ENCODE measurements around the gene ARAP2. TPM values are rescaled to one million over a fixed set of nuclear protein-coding genes. Genes with fewer than 3 reads are reported as not detected.

ARAP2 gene
- total RNA-seq, 1 donor from 2014 or later: 52.8 TPM

- DNase-seq (ENCODE audit: extremely low spot score in 2 of 2): no peak
- no peak overlapping the region for H3K27ac ChIP-seq
- H3K4me3 ChIP-seq: no peak overlapping the region
- H3K4me1 ChIP-seq: no peaks in the 10 kb centered on the region
- no peaks in the 10 kb centered on the region for H3K27me3 ChIP-seq
- intact Hi-C loops (cut with DNase I): no loop called here
- H3K36me3 ChIP-seq: no peaks in the 10 kb centered on the region
- H3K9me3 ChIP-seq: no peaks in the 10 kb centered on the region
- TF ChIP-seq, protein P1, sequence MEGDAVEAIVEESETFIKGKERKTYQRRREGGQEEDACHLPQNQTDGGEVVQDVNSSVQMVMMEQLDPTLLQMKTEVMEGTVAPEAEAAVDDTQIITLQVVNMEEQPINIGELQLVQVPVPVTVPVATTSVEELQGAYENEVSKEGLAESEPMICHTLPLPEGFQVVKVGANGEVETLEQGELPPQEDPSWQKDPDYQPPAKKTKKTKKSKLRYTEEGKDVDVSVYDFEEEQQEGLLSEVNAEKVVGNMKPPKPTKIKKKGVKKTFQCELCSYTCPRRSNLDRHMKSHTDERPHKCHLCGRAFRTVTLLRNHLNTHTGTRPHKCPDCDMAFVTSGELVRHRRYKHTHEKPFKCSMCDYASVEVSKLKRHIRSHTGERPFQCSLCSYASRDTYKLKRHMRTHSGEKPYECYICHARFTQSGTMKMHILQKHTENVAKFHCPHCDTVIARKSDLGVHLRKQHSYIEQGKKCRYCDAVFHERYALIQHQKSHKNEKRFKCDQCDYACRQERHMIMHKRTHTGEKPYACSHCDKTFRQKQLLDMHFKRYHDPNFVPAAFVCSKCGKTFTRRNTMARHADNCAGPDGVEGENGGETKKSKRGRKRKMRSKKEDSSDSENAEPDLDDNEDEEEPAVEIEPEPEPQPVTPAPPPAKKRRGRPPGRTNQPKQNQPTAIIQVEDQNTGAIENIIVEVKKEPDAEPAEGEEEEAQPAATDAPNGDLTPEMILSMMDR (IDR thresholded peaks at IDR 0.05): no peak
- peak in 1 of 2 donors; percentile 55 for TF ChIP-seq POLR2AphosphoS5 (IDR thresholded peaks at IDR 0.05; ENCODE audit: insufficient read depth in 1 of 2, low read depth in 1 of 2)
Measured at GRCh38 chr4:36273276-36273675, 29.0 kb upstream of the ARAP2 start.

DNA sequence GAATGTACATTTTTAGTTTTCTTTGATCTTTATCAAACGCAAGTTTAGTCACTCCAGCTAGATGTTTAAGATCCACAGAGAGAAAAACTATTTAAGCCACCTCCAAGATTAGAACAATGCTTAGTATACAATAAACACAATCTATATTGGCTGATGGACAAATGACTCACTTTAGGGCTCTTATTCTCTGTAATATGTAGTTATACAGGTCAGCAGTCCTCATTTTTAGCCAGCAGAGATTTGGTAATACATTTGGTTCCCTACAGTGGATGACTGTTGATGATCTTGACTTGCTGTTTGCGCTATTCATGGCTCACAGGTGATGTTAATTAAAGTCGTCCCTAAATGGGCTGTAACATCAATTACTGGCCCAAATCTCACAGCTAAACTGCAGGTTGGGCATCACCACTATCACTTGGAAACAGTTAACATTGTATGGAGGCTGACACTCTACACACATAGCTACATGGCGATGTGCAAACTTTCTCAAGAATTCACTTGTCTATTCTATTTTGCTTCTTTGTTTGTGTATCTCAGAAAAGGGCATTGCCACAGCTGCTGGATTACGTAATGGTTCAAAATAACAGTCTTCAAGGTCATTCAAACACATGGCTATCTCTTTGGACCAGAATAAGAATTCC, 25.3 kb upstream of the ARAP2 start:
- DNase-seq (ENCODE audit: extremely low spot score in 2 of 2): no peak
- intact Hi-C loops (cut with DNase I): no loop called here
- Histone ChIP-seq H3K36me3 (no peaks in the 10 kb centered on the region), H3K9me3 (no peaks in the 10 kb centered on the region), H3K27me3 (no peaks in the 10 kb centered on the region), H3K4me3 (no peak overlapping the region), H3K27ac (no peak overlapping the region), H3K4me1 (no peaks in the 10 kb centered on the region)
- TF ChIP-seq POLR2AphosphoS5 (IDR thresholded peaks at IDR 0.05; ENCODE audit: insufficient read depth in 1 of 2, low read depth in 1 of 2) (no peak), POLR2A (IDR thresholded peaks at IDR 0.05) (no peak)
- TF ChIP-seq, protein P1 (IDR thresholded peaks at IDR 0.05): no peak

DNA sequence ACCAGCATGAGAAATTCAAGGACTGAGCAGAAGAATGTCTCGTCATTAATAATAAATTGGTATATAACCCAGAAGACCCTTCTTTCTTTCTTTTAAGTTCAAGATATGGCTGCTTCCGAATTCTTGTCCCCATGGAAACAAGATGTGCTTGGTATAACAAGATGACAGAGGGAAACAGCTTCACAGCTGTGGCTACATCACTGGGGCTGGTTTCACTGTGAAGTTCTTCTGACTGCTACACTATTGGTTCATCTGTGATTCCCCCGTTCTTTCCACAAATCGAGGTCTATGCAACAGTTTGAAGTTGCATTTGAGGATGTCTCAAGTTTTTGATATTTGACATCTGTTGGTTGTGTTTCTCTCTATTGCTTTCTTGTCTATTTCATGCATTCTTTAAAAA, 24.8 kb upstream of the ARAP2 start:
- DNase-seq (ENCODE audit: extremely low spot score in 2 of 2): no peak
- H3K4me3 ChIP-seq: no peak overlapping the region
- no peaks in the 10 kb centered on the region for H3K9me3 ChIP-seq
- no peaks in the 10 kb centered on the region for H3K27me3 ChIP-seq
- H3K4me1 ChIP-seq: no peaks in the 10 kb centered on the region
- H3K36me3 ChIP-seq: no peaks in the 10 kb centered on the region
- no peak overlapping the region for H3K27ac ChIP-seq
- TF ChIP-seq POLR2AphosphoS5 (IDR thresholded peaks at IDR 0.05; ENCODE audit: insufficient read depth in 1 of 2, low read depth in 1 of 2) (no peak), POLR2A (IDR thresholded peaks at IDR 0.05) (no peak)
- TF ChIP-seq, protein P1 (IDR thresholded peaks at IDR 0.05): no peak
- intact Hi-C loops (cut with DNase I): no loop called here

DNA sequence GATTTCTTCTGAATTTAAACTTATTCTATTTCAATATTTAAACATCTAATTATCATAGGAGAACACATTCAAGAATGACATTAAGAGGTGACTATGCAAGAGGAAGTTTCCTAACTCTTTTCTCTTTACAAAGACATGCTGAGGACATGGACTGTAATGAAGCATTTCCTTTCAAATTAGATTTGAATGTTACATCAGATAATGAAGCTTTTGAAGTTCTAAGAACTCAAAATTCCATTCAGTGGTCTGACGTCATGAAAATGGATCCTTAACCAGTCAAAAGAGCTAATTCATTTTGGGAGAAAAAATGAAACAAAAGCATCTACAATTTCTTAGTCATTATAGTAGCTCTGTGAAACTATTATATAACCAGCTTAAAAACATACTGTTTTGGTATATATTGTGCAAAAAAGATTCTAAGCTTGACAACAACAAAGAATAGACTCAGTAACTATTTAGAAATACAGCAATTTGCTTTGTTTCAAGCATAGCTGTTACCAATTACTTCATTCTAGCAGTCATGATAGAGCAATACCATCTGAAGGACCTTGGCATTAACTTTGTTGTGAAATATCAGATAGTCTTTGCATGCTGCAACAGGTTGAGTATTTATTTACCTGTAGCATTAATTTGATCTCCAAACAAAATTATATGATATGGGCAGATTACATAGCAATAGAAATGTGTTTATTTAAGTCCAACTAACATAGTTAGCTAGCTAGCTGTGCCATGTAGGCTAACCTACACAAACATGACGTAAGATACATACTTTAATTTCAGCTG, 23.4 kb upstream of the ARAP2 start:
- Histone ChIP-seq H3K27ac (no peak overlapping the region), H3K27me3 (no peaks in the 10 kb centered on the region), H3K4me3 (no peak overlapping the region), H3K4me1 (no peaks in the 10 kb centered on the region), H3K9me3 (no peaks in the 10 kb centered on the region), H3K36me3 (no peaks in the 10 kb centered on the region)
- intact Hi-C loops (cut with DNase I): no loop called here
- no peak for DNase-seq (ENCODE audit: extremely low spot score in 2 of 2)
- TF ChIP-seq, protein P1 (IDR thresholded peaks at IDR 0.05): no peak

- intact Hi-C loops (cut with DNase I): no loop called here
- Histone ChIP-seq H3K4me1 (no peaks in the 10 kb centered on the region), H3K9me3 (no peaks in the 10 kb centered on the region), H3K27me3 (no peaks in the 10 kb centered on the region), H3K4me3 (no peak overlapping the region), H3K27ac (no peak overlapping the region), H3K36me3 (no peaks in the 10 kb centered on the region)
- no peak for DNase-seq (ENCODE audit: extremely low spot score in 2 of 2)
- TF ChIP-seq POLR2AphosphoS5 (IDR thresholded peaks at IDR 0.05; ENCODE audit: insufficient read depth in 1 of 2, low read depth in 1 of 2) (no peak), POLR2A (IDR thresholded peaks at IDR 0.05) (no peak)
- TF ChIP-seq, protein P1 (IDR thresholded peaks at IDR 0.05): no peak
Measured at GRCh38 chr4:36264207-36264826, 20.0 kb upstream of the ARAP2 start.
